CD4-positive, alpha-beta T cell treated with Interleukin-12 subunit alpha and Interleukin-12 subunit beta, for 1 hour (primary cell): Measurements from ENCODE around the gene NNMT.

Experiments
- DNase-seq: peaks from one replicate; pipeline ENCODE4 v3.0.0-alpha.2; 2020

The NNMT gene

DNA sequence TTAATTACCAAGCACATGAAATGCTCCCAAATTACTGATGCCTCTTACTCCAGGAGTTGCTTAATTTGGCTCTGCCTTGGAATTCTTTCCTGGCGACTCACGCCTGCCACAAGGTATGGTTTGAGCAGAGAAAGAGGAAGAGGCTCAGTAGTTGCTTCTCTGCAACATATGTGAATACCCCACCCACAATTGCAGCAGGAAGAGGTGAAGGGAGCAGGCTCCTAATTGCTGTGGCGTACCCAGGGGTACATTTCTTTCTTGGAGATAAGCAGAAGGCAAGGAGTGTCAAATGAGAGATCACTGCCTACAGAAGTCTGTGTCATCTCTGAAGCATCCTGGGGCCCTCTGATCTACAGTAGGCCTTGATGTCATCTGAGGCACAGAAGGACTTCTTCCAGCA, 10.6 kb upstream of the NNMT start:
- no peak for DNase-seq

DNA sequence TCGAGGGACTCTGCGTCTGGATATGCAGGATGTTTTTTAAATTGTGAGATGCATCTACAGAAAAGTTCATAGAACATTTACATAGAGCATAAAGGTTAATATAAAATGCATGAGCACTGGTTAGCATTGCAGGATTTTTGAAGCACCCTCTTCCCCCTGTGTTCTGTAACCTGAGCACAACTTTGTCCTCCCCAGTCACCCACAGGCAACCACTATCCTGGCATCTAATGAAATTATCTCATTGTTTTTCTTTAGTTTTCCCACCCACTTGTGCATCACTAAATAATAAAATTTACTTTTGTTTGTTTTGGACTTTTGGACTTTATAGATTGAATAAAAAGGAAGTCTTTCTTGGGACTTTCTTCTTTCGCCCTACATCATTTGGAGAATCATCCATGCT, 10.0 kb upstream of the NNMT start:
- DNase-seq: no peak

DNA sequence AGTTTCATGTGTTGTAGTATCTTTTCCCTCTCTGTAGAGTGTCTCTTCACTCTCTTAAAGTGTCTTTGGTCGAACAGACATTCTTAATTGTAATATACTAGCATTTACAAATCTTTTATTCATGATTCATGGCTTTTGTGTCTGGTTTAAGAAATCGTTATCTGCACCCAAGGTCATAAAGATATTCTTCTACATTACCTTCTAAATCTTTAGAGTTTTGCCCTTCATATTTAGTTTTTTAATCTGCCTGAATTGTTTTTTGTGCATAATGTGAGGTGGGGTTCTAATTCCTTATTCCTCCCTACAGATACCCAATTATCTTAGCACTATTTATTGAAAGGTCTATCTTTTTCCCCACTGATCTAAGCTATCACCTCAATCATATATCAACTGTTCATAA, 9.0 kb upstream of the NNMT start:
- DNase-seq: no peak

DNA sequence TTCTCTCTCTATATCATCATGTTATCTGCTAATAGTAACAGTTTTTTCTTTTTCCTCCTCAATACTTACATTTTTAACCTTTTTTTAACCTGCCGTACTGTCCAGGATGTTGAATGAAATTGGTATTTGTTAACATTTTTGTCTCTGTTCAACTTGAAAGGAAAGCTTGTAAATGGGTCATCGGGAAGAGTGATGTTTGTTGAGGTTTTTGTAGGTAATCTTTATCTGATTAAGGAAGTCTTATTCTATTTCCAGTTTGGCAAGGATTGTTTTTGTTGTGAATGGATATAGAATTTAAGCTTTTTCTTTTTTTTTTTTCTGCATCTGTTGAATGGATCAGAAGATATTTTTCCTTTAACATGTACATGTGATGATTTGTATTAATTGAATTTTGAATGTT, 8.1 kb upstream of the NNMT start:
- no peak for DNase-seq

DNA sequence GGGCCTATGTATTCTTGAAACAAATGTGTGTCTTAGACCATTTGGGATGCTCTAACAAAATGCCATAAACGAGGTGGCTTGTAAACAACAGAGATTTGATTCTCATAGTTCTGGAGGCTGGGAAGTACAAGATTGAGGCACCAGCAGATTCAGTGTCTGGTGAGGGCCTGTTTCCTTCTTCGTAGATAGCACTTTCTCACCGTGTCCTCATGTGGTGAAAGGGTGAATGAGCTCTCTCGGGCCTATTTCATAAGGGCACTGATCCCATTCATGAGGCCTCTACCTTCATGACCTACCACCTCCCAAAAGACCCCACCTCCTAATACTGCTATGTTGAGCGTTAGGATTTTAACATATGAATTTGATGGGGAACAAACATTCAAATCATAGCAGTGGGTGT, 6.4 kb upstream of the NNMT start:
- DNase-seq: no peak

DNA sequence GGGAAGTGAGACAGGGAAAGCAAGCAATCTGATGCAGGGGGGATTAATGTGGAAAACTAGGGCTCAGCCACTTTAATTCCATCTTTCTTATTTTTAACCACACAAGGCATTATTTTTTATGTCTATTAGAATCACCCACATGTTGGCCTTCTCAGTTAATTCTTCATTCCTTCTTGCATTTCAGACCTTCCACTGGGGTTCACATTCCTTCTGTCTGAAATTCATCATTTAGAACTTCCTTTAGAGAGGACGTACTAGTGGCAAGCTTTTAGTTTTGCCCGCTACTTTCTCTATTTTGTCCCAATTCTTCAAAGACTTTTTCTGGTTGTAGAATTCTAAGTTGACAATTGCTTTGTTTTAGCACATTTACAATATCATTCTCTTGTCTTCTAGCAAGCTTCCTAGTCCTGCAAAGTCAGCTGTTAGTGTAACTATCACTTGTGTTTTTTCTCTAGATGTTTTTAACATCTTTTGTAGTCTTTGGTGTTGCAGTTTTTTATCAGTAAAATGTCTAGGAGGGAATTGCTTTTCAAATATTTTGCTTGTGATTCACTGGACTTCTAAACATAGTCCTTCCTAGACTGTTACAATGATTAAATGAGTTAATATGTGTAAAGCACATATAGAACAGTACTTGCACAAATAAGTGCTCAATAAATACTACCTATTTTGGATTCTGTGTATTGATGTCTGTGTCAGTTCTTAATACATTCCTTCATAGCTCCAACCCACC, 5.5 kb upstream of the NNMT start:
- no peak for DNase-seq

DNA sequence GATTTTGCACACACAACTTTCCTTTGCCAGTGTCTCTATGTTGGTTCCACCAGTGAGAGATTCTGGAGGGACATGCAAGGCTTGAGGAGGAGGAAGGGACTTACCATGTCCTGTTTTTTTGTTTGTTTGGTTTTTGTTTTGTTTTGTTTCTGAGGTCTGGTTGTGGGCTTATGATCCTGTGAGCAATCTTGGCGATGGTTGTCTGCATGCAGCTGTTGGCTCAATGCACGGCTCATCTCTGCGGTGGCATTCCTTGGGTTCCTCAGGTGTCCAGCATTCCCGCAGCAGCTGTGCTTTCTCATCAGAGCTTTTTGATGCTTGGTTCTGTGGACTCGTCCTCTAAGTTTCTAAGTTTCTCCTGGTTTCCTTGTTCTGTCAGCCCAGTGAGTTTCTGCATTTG, 4.8 kb upstream of the NNMT start:
- no peak for DNase-seq

DNA sequence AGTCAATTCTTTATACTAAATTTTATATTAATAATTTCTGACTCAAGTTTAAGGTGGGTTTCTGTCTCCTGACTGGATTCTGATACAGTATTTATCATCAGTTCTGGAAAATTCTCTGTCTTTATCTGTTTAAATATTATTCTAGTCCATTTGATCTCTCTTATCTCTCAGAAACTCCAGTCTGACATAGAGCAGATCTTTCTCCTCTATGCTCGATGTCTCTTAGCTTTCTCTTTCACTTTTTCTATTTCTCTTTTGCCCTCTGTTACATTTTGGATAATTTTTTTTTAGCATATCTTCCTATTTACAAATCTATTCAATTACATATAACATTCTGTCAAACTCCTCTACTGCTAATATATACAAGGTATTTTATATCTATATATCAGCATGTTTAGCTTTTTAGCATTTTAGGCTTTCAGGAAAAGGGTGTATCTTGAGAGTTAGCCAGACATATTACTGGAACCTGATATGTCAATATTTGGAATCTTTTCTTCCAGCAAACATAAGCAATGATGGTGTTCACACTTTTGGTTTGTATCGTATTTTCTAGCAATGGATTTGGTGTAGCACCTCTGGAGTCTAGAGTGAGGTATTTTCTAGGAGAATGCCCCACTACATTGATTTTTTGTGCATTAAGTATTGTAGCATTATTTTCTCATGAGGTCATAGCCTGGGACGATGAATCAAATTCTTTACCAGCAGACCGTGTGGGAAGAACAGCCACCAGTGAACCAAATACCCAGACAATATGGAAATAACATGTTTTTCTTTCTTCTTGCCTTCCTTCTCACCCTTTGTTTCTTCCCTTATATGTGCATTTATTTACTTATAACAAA, 4.1 kb upstream of the NNMT start:
- no peak for DNase-seq

DNA sequence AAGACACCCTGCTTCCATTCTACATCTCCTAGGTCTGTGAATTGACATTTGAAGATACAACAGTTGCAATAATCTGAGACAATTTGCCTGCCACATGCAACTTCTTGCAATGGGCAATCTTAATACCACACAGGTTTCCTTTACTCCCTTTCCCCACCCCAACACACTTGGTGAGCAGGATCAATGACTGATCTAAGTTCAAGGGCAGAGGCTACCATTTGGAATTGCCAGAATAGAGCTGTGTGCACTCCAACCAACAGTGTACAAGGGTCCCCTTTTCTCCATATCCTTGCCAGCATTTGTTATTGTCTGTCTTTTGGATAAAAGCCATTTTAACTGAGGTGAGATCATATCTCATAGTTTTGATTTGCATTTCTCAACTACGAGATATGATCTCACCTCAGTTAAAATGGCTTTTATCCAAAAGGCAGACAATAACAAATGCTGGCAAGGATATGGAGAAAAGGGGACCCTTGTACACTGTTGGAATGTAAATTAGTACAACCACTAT, 2.9 kb upstream of the NNMT start:
- no peak for DNase-seq

DNA sequence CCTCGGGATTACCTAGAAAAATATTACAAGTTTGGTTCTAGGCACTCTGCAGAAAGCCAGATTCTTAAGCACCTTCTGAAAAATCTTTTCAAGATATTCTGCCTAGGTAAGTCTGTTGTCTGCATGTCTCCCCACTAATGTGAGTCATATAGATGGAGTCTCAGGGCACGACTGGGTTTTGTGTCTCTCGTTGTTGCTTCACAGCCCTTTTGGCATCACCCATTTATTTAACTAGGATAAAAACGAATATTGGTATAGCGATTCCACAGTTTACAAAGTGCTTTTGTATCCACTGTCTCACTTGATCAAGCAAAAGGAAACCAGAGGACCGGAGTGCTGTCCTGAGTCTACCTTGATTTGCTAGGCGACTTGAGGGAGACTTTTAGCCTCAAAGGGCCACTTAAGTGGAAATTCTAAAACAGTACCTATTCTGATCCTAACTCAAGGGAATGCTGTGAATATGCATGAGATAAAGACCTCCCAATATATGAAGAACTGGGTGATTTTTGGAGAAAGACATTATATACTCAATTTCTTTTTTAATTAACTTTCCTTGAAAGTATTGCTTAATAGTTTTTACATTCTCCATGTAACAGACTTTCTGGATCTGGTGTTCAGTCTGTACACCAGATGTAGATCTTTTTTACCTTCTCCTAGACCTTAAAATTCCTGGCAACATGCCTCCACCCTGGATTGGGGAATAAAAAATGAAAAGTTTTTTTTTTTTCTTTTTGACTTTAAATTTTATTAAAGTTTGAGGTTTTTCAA, 590 bp downstream of the NNMT start:
- DNase-seq: no peak

DNA sequence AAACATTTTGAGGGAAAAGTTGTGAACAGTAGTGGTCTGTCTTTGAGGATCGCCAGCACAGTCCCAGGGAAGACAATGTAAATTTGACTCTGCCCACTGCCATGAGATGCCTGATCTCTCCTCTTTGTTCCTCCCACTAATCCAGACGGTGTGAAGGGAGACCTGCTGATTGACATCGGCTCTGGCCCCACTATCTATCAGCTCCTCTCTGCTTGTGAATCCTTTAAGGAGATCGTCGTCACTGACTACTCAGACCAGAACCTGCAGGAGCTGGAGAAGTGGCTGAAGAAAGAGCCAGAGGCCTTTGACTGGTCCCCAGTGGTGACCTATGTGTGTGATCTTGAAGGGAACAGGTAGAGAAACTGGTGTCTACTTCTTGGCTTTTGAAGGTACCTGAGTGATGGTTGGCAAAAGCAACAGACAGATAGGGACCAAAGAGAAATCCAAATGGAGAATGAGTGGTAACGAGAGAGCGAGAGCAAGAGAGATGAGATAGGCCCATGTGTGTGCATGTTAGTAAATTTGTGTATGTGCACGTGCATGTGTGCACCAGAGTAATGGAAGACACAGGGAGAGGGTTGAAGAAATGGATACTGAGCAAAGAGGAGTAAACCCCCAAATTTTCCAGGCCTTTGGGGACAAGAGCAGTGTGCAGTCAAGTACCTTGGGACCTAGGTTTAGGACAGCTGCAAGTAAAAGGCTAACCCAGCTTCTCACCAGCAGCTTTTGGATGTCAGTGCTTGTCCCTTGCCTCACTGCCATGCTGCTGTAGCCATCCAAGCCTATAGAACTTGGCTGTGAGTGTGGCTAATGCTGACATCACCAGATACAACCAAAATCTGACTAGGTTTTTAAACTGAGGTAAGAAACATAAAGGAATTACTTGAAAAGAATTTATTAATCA, 1.9 kb downstream of the NNMT start:
- DNase-seq: no peak

DNA sequence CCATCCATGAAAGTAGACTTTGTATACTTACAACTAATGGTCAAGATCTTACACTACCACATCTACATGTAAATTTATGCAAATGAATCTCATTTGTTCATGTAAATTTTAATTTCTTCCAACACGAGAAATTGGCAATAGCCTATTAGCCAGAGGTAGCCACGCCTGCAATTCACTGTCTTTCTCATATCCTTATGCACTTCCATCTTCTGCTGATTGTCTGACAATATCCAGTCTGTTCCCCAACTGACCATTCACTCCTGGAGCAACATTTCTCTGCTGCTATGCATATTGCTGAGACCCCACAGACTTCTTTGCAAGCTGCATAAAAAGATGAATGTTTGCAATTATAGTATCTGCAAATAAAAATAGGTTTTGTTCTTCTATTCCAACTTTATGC, 2.5 kb downstream of the NNMT start:
- DNase-seq: no peak

DNA sequence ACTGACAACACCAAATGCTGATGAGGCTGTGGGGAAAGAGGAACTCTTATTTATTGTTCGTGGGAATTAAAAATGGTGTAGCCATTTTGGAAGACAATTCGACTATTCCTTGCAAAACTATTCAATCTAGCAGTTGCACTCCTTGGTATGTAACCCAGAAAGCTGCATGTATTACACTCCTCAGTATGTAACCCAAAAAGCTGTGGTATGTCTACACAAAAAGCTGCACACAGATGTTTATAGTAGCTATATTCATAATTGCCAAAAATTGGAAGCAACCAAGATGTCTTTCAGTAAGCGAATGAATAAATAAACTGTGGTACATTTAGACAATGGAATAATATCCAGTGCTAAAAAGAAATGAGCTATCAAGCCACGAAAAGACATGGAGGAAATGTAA, 4.9 kb downstream of the NNMT start:
- DNase-seq: no peak

DNA sequence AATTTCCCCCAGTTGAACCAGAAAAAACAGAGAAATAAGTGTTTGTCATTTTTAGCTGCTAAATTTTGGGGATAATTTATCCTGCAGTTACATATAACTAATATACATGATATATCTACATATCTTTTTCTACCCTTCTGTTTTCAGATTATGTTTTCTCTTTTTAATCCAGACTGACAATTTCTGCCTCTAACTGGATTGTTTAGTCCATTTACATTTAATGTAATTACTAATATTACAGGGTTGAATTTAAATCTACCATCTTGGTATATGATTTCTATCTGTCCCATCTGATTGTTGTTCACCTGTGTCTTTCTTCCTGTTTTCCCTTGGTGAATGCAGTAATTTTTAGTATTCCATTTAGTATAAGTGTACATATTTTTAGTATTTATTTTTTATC, 5.7 kb downstream of the NNMT start:
- DNase-seq: no peak

DNA sequence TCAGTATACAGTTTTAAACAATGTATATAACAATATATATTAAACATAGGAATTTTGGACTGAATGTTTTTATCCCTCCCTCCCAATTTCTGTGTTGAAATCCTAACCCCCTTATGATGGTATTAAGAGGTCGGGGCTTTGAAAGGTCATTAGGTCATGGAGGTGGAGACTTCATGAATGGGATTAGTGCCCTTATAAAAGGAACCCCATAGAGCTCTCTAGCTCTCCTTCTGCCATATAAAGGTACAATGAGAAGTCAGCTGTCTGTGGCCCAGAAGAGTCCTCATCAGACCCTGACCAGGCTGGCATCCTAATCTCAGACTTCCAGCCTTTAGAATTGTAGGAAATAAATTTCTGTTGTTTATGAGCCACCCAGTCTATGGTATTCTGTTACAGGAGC, 6.5 kb downstream of the NNMT start:
- DNase-seq: no peak

DNA sequence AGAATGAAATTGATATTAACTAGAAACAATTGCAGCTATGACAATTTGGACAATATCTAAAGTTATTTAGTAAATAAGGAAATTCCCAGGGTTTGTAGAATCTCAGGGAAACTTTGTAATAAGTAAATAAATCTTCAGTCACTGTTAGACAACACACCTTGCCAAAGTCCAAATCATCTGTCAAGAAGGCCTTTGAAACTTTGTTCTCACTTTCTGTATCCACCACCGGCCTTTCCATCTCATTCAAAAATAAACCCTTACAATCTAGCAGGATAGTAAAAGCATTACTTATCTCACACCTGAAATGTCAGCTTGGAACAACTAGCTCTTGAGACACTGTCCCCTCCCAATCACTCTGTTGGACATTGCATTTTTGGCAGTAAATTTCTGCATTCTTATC, 7.9 kb downstream of the NNMT start:
- no peak for DNase-seq

DNA sequence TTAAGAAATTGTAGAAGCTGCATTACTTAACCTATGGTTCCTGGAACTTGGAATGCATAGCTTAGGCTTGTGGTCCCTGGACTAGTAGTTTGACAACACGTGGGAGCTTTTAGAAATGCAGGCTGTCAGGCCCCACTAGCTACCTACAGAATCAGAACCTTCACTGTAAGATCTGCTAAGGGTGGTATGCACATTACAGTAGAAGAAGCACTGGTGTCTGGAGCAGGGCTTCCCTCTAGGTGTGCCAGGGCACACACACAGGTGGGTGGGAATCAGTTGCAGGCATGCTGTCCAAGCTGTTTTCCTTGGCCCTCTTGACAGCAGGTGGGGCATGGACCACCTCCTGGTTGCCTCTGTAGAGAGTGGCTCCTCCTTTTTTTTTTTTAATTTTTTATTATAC, 8.8 kb downstream of the NNMT start:
- DNase-seq: no peak

DNA sequence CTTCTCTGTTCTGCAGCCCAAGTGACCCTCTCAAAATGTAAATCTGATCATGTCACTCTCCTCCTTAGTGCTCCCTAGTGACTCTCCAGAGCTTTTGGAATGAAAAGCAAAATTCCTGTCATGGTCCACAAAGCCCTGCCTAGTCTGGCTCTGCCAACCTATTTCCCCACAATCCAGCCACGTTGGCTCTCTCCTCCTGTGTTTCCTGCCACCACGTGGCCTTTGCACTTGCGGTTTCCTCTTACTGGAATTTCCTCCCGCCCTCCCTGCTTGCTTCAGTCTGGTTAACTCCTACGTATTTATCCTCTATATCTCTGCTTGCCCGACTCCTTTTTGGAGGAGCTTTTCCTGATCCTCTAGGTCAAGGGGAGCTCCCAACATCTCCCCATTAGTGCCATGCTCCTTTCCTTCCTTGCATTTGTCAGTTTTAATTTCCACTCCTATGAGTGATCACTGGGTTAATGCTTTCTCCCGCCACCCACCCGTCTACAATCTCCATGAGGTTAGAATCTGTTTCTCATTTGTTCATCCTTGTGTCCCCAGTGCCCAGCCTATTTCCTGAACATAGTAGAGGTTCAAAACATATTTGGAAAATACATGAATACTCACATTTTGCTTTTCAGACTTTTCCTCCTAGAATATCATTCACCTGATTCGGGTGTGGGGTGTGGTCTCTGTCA, 11.5 kb downstream of the NNMT start:
- no peak for DNase-seq

DNA sequence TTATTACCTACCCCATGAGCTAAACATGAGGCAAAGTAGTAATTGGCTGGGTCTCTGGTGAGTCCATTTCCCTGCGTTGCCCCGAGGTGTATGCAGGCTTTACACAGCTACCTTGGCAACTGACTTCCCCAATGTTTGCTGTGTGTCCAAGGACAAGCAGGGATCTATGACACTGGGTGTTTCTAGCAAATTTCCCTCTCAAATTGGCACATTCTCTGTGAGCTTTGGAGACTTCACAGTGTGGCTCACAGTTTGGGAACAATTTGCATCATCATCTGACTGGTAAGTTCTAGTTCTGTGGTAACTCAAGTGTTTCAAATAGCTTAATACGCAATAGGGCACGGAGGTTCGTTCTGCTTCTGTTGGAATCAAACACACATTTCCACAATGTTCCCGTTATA, 12.5 kb downstream of the NNMT start:
- no peak for DNase-seq

DNA sequence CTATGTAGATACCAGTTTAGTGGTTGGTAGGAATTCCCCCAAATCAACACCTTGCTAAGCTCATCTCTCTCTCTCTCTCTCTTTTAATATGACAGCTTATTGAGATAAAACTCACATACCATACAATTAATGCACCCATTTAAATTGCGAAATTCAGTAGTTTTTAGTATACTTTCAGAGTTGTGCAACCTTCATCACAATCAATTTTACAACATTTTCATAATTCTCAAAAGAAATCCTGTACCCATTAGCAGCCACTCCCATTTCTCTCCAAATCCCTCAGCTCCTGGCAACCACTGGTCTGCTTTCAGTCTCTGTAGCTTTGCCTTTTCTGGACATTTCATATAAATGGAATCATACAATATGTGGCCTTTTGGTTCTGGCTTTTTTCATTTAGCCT, 13.3 kb downstream of the NNMT start:
- DNase-seq: no peak

DNA sequence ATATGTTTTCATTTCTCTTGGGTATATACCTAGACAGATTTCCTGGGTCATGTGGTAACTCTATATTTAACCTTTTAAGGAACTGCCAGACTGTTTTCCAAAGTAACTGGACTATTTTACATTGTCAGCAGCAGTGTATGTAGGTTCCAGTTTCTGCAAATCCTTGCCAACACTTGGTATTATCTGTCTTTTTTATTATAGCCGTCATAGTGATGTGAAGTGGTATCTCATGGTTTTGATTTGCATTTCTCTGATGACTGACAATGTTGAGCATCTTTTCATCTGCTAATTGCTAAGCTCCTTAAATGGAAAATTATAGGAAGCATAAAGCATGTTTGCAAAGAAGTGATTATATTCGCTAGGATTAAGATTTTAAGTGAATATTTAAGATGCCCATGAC, 13.9 kb downstream of the NNMT start:
- DNase-seq: no peak

DNA sequence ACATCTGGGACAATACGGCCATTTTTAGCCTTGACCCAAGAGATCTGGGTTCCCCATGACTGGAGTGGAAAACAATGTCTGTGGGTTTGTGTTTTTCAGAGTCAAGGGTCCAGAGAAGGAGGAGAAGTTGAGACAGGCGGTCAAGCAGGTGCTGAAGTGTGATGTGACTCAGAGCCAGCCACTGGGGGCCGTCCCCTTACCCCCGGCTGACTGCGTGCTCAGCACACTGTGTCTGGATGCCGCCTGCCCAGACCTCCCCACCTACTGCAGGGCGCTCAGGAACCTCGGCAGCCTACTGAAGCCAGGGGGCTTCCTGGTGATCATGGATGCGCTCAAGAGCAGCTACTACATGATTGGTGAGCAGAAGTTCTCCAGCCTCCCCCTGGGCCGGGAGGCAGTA, 15.7 kb downstream of the NNMT start:
- no peak for DNase-seq
